Panc1 (cell line): ENCODE results near the gene SOX5. TPM values are rescaled to one million over a fixed set of nuclear protein-coding genes. Genes with fewer than 3 reads are reported as not detected.

ENCODE experiments used
- ATAC-seq: fragments of 200-7000 bp; cut with Tn5 transposase; 2 replicates; pipeline ENCODE4 v1.9.1; 2020; ENCODE audit warnings: mild to moderate bottlenecking, moderate library complexity
- BruUV-seq: library from RNA; stranded (reverse); fragments of 400-500 nt; replicated peaks from 2 replicates; lab custom pipeline; 2021; lab: Mats Ljungman, UMichigan
- CTCF ChIA-PET: fragments of 300-600 bp; sonication (Branson Sonifier 250); formaldehyde crosslinking; loops from one replicate; lab custom pipeline; 2022; ENCODE audit warnings: antibody characterized with exemption; lab: Charles Lee
- POLR2A ChIA-PET: fragments of 300-600 bp; sonication (Branson Sonifier 250); formaldehyde crosslinking; loops from one replicate; lab custom pipeline; 2022; ENCODE audit warnings: antibody characterized with exemption; lab: Charles Lee
- DNase-seq: peaks from one replicate; pipeline ENCODE4 v3.0.0-alpha.2; 2010; ENCODE audit warnings: low read depth, low spot score
- H3K27ac ChIP-seq: 2 replicates; pipeline ENCODE4 v1.5.1; 2011; ENCODE audit warnings: mild to moderate bottlenecking, low read length, inconsistent platforms
- H3K27me3 ChIP-seq: fragments of 200-500 bp; sonication (Bioruptor generic); 2 replicates; pipeline ENCODE4 v1.6.0; 2014; ENCODE audit warnings: low read length, inconsistent platforms; ENCODE audit not compliant: control insufficient read depth, insufficient read depth
- H3K36me3 ChIP-seq: fragments of 200-500 bp; sonication (Bioruptor generic); 2 replicates; pipeline ENCODE4 v1.5.1; 2014; ENCODE audit warnings: inconsistent platforms, mild to moderate bottlenecking, low read length, moderate library complexity; ENCODE audit not compliant: control insufficient read depth, insufficient read depth
- H3K4me1 ChIP-seq: 2 replicates; pipeline ENCODE4 v1.5.1; 2011; ENCODE audit warnings: inconsistent platforms, mild to moderate bottlenecking, low read length, moderate library complexity; ENCODE audit not compliant: control insufficient read depth, insufficient read depth
- H3K4me3 ChIP-seq, 2 experiments: 2 replicates each; pipeline ENCODE4 v1.5.1; 2011 to 2012; ENCODE audit warnings: low read depth in 2 of 2, low read length in 2 of 2, mild to moderate bottlenecking in 2 of 2, inconsistent platforms in 1 of 2, moderate library complexity in 1 of 2
- H3K9me3 ChIP-seq: fragments of 200-500 bp; sonication (Bioruptor generic); 2 replicates; pipeline ENCODE4 v1.5.1; 2014; ENCODE audit warnings: low read depth, mild to moderate bottlenecking, inconsistent platforms, low read length, moderate library complexity; ENCODE audit not compliant: control insufficient read depth, insufficient read depth
- CTCF ChIP-seq: fragments of 450-650 bp; IDR thresholded peaks from 2 replicates; pipeline ENCODE4 v1.5.1; 2017; ENCODE audit warnings: mild to moderate bottlenecking
- POLR2AphosphoS5 ChIP-seq: IDR thresholded peaks from 2 replicates; pipeline ENCODE4 v1.6.1; 2012; ENCODE audit warnings: mild to moderate bottlenecking, low read depth, low read length, moderate library complexity
- REST ChIP-seq, 2 experiments: IDR thresholded peaks; 2 replicates each; pipeline ENCODE4 v1.6.1; 2011 to 2012; ENCODE audit warnings: low read depth in 2 of 2, control low read depth in 1 of 2, low read length in 1 of 2, mild to moderate bottlenecking in 1 of 2, moderate library complexity in 1 of 2; ENCODE audit not compliant: insufficient read depth in 1 of 2
- SIN3A ChIP-seq: IDR thresholded peaks from 2 replicates; pipeline ENCODE4 v1.6.1; 2012; ENCODE audit warnings: low read depth, mild to moderate bottlenecking, low read length, moderate library complexity, borderline replicate concordance; ENCODE audit not compliant: insufficient read depth
- TCF7L2 ChIP-seq: IDR thresholded peaks from 2 replicates; pipeline ENCODE4 v1.6.1; 2011; ENCODE audit warnings: mild to moderate bottlenecking, low read depth, low read length, inconsistent platforms
- in situ Hi-C: cut with HindIII; loops from 2 replicates; pipeline ENCODE4 v1.10.0; 2016; ENCODE audit warnings: low sequenced_read_pairs, low pct_unique_long_range_greater_than_20kb
- intact Hi-C: fragments of 100-400 bp; cut with micrococcal nuclease; formaldehyde crosslinking; loops from one replicate; pipeline ENCODE4 v1.10.0; 2022; ENCODE audit not compliant: unreplicated experiment
- total RNA-seq: library from RNA; stranded (reverse); gene quantifications from one replicate; pipeline ENCODE4 v1.2.1, GENCODE V29; 2021; ENCODE audit not compliant: unreplicated experiment

The SOX5 gene
- total RNA-seq, 1 experiment from 2014 or later, result 0.23 TPM

DNA sequence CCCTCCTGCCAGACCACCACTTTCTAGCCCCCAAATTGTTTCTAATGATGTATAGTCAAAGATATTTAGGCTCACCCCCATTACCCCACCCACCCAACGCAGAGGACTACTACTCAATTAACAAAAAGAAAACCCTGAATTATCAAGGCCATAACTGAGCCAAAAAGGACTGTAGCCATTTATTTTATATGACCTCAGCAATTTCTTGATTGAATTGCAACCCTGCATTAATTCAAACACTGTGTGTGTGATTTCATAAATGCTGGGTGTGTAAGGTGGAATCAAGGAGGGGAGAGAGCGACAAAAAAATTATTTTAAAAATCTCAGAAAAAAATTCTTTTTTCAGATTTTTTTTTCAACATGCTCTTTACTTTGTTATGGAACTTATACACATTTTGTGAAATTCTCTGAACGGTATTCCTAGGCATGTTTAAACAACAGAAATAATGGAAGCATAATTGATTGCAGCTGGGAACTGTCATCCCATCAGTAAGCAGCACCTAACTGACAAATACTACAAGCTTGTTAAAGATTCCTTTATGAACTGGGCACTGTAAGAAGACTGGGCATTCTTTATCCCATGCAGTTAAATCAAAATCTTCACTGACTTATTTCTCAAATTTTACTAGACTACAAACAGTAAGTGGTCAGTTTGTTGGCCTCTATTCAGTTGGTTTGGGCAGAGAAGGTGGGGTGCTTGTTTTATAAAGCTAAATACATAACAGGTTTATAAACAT, 179.1 kb downstream of the SOX5 start:
- no peak for TF ChIP-seq CTCF
- no peak for TF ChIP-seq TCF7L2
- no peak for TF ChIP-seq REST (IDR thresholded peaks at IDR 0.05; ENCODE audit: insufficient read depth in 1 of 2, low read depth in 2 of 2, low read length in 1 of 2)
- TF ChIP-seq SIN3A, result no peak
- TF ChIP-seq POLR2AphosphoS5, result no peak
- no TSS peak for BruUV-seq
- DNase-seq (no peak), ATAC-seq (no peak)
- intact Hi-C loops (no loop called here), in situ Hi-C loops (no loop called here)
- Histone ChIP-seq H3K27me3 (no peaks in the 10 kb centered on the region), H3K4me1 (no peaks in the 10 kb centered on the region), H3K27ac (no peak overlapping the region), H3K4me3 (no peak overlapping the region), H3K9me3 (no peaks in the 10 kb centered on the region), H3K36me3 (no peaks in the 10 kb centered on the region)
- ChIA-PET POLR2A (no interaction called here), CTCF (no interaction called here)

- no peaks in the 10 kb centered on the region for H3K36me3 ChIP-seq
- H3K4me1 ChIP-seq, result no peaks in the 10 kb centered on the region
- intact Hi-C loops (no loop called here), in situ Hi-C loops (no loop called here)
- H3K27me3 ChIP-seq, result no peaks in the 10 kb centered on the region
- ChIA-PET POLR2A (no interaction called here), CTCF (no interaction called here)
- no peak overlapping the region for H3K4me3 ChIP-seq
- H3K9me3 ChIP-seq, result no peaks in the 10 kb centered on the region
- DNase-seq (no peak), ATAC-seq (no peak)
- TF ChIP-seq POLR2AphosphoS5, result no peak
- no peak for TF ChIP-seq TCF7L2
- no peak for TF ChIP-seq REST (IDR thresholded peaks at IDR 0.05; ENCODE audit: insufficient read depth in 1 of 2, low read depth in 2 of 2, low read length in 1 of 2)
- no peak for TF ChIP-seq SIN3A
- no TSS peak for BruUV-seq
- no peak overlapping the region for H3K27ac ChIP-seq
Observed at GRCh38 chr12:23767834-23768233, 181.6 kb downstream of the SOX5 start.
